NCI-H82 (cell line): ENCODE measurements around the gene NTN1.
"Not testable (repeated sequence)": the region's sequence is repeated elsewhere in the genome, so short reads cannot be mapped to it uniquely, and the experiment has no call there.

ENCODE experiments used
- DNase-seq: peaks from one replicate; lab custom pipeline; 2025; lab: John Stamatoyannopoulos, UW

Gene NTN1

DNA sequence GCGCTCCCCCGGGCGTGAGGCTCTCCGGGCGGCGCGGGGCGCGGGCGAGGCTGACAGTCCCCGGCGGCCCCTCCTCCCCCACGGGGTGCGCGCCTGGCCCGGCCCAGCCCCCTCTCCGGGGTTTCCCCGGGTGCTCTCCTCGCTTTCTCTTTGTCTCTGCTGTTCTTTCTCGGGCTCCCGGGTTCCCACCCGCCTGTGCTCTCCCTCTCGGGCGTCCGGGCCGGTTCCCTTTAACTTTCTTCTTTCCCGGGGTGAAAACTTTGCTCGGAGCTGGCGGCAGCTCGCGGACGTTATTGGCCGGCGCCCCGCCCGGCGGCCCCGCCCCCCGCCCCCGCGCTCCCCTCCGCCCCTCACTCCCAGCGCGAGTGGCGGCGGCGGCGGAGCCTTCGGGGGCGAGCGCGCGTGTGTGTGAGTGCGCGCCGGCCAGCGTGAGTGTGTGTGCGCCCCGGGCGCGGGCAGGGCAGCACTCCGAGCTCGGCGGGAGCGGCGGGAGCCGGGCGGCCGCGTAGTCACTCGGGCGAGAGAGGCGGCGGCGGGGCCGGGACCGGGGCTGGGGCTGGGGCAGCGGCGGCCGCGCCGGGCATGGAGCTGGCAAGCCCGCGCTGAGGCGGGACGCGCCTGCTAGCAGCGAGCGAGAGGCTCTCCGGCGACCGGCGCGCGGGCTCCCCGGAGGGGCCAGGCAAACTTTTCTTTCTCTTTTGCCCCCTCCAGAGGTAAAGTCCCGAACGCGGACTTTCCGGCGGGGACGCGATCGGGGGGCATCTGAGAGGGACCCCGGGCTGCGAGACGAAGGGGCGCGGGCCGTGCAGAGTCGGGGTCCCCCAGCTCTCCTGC lies at the start of gene NTN1:
TSS of gene NTN1 (plus strand) at position 353 of the 834 bp plus-strand sequence. CDS start 864 bp downstream, outside the sequence.
- peak; percentile 42 for DNase-seq

GRCh38 chr17:8975091-8975725 lies 46.1 kb upstream of the NTN1 start:
- DNase-seq = no peak

GRCh38 chr17:8976638-8977037 lies 44.7 kb upstream of the NTN1 start:
- DNase-seq = no peak

DNA sequence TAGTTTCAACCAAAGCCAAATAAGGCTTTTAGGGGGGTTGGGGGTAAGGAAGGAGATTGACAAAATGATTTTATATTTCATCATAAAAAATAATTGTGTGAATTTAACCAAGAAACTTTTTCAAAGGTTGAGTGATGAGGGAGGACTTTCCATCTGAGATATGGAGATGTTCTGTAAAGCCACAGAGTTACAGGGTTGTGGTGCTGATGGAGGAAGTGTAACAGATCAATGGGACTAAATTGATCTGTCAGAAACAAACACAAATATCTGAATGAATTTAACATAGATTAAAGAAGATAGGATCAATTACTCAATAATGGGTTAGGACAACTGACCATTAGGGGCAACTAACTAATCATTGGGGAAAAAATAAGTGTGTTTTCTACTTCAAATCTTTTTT lies 41.6 kb upstream of the NTN1 start:
- no peak for DNase-seq

GRCh38 chr17:8981443-8981842 lies 39.9 kb upstream of the NTN1 start:
- DNase-seq = no peak

DNA sequence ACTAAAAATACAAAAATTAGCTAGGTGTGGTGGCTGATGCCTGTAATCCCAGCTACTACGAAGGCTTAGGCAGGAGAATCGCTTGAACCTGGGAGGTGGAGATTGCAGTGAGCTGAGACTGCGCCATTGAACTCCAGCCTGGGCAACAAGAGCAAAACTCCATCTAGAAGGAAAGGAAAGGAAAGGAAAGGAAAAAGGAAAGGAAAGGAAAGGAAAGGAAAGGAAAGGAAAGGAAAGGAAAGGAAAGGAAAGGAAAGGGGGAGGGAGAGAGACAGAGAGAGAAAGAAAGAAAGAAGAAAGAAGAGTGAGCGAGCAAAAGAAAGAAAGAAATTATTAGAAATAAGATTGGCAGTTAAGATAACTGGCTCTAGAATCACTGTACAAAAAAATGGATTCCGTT lies 37.1 kb upstream of the NTN1 start:
- not testable (repeated sequence) for DNase-seq

DNA sequence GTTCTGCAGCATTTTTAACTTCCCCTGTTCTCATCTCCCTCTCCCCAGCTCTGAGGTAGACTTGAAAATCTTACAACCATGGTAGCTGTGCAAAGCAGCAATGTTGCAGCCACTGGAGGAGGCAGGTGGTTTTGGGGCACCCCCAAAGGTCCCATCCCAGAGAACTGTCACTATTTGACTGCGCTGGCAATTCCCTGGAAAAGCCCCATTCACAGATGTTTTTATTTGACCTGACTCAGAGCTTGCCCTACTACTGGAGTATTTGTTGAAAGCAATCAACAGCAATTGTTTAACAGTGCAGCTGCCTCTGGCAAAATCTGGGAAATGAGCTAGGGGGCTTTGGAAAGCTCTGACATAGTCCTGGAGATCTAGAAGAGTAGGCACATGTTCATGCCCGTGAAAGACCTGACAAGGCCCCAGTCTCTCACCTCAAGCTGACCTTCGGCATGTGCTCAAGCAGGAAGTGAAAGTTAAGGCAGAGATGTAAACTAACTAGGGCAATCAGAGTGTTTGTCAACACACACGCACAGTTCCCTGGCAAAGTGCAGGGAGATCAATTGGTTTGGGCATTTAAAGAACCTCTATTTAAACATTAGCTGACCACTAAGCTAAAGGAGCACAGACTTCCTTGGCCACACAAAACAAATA lies 36.1 kb upstream of the NTN1 start:
- no peak for DNase-seq

DNA sequence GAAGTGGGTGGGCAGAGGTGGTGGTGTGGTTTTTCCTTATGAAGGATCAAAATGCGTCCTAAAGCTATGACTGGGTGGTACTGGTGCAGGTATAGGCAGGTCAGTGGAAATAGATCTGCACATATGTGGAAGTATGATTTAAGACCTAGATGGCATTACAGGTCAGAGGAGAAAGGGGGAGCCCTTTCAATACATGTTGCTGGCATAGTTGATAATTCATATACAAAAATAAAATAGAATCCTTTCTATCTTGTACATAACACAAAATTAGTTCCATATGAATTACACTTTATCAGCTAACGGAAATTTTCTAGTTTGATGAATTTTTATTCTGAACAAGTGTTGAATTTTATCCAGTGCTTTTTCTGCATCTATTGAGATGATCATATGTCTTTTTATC lies 35.0 kb upstream of the NTN1 start:
- no peak for DNase-seq

- DNase-seq = not testable (repeated sequence)
These were observed 32.9 kb upstream of the NTN1 start for GRCh38 chr17:8988263-8988935.

- DNase-seq = peak; percentile 81
These were observed 29.6 kb upstream of the NTN1 start for GRCh38 chr17:8991514-8992285.

- peak; percentile 67 for DNase-seq
These were observed 27.0 kb upstream of the NTN1 start for GRCh38 chr17:8994319-8994718.

- no peak for DNase-seq
These were observed 25.6 kb upstream of the NTN1 start for GRCh38 chr17:8995711-8996110.

DNA sequence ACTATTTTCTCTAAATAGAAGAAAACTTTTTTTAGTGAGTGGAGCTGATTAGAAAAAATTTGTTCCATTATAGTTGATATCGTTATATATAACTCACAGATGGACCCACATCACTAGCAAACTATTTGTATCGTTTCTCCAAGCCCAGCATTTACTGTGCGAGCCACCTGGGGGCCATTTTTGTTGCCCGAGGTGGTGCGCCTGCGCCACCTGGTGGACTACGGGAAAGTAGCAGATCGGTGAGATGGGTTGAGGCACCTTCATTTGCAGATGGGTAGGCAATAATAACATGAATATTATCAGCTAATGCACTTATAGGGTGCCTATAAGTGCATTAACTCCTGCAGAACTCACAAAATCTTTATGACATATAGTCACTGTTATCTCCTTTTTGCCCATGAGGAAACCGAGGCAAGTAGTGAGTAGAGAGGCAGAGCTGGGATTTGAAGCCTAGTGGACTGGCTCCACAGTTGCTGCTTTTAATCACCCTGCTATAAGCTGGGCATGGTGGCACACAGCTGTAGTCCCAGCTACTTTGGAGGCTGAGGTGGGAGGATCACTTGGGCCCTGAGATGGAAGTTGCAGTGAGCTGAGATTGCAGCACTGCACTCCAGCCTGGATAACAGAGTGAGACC lies 23.2 kb upstream of the NTN1 start:
- peak; percentile 73 for DNase-seq

DNA sequence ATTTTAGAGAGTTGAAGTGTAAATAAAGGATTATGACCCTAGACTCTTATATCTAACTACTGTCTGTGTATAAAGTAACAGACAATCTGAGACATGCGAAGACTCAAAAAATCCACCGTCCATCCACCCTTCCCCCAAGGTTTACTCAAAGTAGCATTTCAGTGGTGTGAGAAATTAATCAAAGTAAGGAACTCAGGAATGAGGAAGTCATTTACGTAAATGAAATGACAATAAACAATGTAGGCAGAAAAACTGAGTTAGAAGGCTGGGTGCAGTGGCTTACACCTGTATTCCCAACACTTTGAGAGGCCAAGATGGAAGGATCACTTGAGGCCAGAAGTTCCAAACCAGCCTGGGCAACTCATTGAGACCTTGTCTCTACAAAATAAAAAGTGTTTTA lies 19.8 kb upstream of the NTN1 start:
- no peak for DNase-seq

GRCh38 chr17:9002227-9002605 lies 19.1 kb upstream of the NTN1 start:
- DNase-seq = no peak

DNA sequence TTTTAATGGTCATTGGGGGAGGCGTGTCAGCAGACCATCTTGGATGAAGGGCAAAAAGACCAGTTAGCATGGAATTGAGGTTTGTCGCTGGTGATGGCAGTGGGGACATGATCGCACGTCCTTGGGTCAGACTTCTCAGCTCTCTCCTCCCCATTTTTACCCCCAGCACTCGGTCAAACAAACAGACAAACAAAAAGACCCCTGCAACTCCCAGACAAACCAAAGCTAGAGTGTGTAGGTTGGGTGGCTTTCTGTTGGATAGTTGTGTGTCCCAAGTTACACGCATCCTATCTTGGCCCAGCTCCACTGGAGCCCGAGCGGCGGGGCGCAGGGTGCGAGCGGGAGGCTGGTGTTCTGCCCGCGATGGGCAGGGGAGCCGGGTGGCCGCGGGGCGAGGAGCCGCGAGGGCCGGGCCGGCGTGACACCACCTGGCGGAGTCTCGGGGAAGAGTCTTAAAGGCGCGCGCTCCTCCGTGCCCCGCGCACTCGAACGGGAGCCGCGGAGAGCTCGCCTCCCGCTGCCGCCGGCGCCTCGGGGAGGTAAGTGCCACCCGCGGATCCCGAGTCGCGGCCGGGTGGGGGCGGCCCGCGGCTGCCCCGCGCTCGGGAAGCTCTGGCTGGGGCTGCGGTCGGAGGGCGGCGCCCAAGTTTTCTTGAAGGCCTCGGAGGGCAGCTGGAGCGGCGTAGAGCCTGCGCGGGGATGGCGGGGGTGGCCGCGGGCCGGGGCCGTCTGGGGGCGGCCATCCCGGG lies 18.5 kb upstream of the NTN1 start:
- peak; percentile 29 for DNase-seq

DNA sequence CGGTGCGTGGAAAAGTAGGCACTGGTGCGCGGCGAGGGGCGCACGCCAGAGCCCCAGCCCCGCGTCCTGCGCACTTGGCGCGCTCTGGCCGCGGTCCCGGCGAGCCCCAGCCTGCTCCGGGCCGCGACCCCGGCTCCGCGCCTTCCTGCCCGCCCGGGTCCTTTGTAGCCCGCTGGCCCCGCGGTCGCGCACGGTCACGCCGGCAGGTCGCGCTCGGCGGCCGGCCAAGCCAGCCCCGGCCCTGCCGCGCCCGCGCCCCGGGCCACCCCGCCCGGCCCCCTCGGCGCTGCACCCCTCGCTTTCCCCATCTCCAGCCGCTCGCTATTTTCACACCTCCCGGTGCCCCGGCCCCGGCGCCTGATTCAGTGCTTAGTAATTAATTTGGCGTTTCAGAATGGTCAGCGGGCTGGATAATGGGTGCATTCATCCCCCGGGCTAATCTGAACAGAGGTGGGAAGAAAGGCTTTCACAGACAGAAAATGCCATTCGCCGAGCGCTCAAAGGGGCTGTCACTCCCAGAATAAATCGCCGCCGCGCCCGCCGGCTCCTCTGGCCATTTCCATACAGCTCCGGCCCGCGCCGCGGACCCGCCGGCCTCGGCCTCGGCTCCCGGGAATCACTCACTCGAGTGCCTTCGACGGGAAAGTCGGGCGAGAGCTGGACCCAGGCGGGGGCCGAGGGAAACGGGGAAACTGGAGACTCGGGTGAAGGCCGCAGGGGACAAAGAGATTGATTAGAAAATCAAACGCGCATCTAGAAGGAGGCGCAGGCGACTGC lies 17.8 kb upstream of the NTN1 start:
- DNase-seq = no peak

DNA sequence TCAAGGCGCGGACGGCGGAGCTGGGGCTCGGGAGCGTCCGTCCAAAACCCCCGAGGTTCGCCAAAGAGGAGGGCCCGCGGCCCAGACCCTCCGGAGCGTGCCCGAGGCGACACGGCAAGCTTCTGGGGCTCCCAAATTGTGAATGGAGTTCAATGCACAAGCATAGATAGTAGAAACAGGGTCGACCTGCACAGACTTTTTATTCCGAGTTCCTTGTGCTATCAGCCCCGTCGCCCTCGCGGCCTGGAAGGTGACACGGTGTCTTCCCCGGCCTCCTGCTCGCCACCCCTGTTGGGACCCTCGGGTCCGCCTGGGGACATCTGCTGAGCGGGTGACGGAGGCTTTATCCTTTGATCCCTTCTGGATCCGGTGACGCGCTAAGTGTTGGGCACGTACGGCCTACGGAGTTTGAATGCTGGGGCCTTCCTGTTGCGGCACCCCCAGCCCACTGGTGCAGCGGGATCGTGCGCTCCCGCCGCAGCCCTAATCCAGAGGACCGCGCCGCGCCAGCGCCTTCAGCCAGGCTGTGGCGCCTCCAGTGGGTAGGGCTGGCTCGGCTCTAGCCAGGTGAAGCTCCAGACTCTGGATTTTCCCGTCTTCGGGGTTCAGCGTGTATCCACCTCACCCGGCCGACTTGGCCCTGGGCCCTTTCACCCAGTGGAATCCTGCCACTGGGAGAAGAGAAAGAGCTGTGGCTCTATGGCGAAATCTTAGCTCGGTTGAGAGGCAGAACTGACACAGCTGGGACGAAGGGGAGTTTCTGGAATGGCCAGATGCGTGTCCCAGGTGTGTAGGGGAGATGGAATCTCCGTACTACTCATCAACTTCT lies 17.0 kb upstream of the NTN1 start:
- DNase-seq = peak; percentile 36

DNA sequence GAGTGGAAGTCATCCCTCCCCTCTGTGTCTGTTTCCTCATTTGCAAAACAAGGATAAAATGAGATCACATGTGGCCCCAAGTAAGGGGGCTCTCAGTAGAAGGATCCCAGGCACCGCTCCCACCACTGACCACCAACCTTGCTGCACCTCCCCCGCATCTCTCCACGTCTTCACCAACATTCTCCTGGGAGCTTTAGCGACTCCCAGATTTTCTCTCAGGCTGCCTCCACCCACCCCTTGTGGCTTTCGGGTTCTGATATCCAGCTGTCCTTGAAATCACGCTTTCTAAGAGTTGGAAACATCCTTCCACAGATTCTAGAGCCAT lies 16.4 kb upstream of the NTN1 start:
- no peak for DNase-seq
